NCI-H2227 (cell line): ENCODE data around the gene GADD45GIP1.
"Not testable (repeated sequence)": the region's sequence is repeated elsewhere in the genome, so short reads cannot be mapped to it uniquely, and the experiment has no call there.

Experiments used
- DNase-seq: peaks from one replicate; lab custom pipeline; 2025; ENCODE audit not compliant: unreplicated experiment; lab: John Stamatoyannopoulos, UW

Gene GADD45GIP1

GRCh38 chr19:12965017-12965811 lies 8.2 kb upstream of the GADD45GIP1 start:
- peak; percentile 83 for DNase-seq

GRCh38 chr19:12959481-12959880 lies 2.5 kb upstream of the GADD45GIP1 start:
- no peak for DNase-seq

- DNase-seq = not testable (repeated sequence)
Measured at GRCh38 chr19:12957389-12957952, 448 bp upstream of the GADD45GIP1 start.

GRCh38 chr19:12955996-12956395 lies 1.0 kb downstream of the GADD45GIP1 start:
- DNase-seq = no peak

- not testable (repeated sequence) for DNase-seq
Measured at GRCh38 chr19:12955575-12955974, 1.4 kb downstream of the GADD45GIP1 start.

GRCh38 chr19:12954612-12954962 lies 2.4 kb downstream of the GADD45GIP1 start:
- no peak for DNase-seq

GRCh38 chr19:12953799-12954611 lies 3.0 kb downstream of the GADD45GIP1 start:
- DNase-seq = no peak

- DNase-seq = no peak
Measured at GRCh38 chr19:12953138-12953798, 3.8 kb downstream of the GADD45GIP1 start.

- peak; percentile 16 for DNase-seq
Measured at GRCh38 chr19:12952488-12953137, 4.4 kb downstream of the GADD45GIP1 start.

GRCh38 chr19:12952050-12952449 lies 5.0 kb downstream of the GADD45GIP1 start:
- DNase-seq = not testable (repeated sequence)

GRCh38 chr19:12949363-12950283 lies 7.4 kb downstream of the GADD45GIP1 start:
- no peak for DNase-seq

GRCh38 chr19:12948612-12949362 lies 8.2 kb downstream of the GADD45GIP1 start:
- DNase-seq = no peak

GRCh38 chr19:12947702-12948611 lies 9.1 kb downstream of the GADD45GIP1 start:
- DNase-seq = no peak

GRCh38 chr19:12946731-12947496 lies 10.1 kb downstream of the GADD45GIP1 start:
- DNase-seq = no peak

GRCh38 chr19:12946092-12946721 lies 10.8 kb downstream of the GADD45GIP1 start:
- peak; percentile 73 for DNase-seq

- peak; percentile 98 for DNase-seq
Measured at GRCh38 chr19:12945479-12946091, 11.4 kb downstream of the GADD45GIP1 start, which contains the start of gene RAD23A. Gene RAD23A (plus strand): TSS chr19:12945862. CDS start chr19:12945949, 87 bp downstream.
